H1 (cell line): ENCODE results near the gene KDF1. TPM values are rescaled to one million over a fixed set of nuclear protein-coding genes. Genes with fewer than 3 reads are reported as not detected.

Experiments used
- EGR1 ChIP-seq: IDR thresholded peaks from 2 replicates; pipeline ENCODE4 v1.6.1; 2011; ENCODE audit warnings: low read depth, low read length, borderline replicate concordance
- HDAC2 ChIP-seq, 2 experiments: fragments of 300-600 bp in 1 of 2; sonication (generic) in 1 of 2; IDR thresholded peaks; 2 replicates each; pipeline ENCODE4 v1.6.1; 2011 to 2012; ENCODE audit warnings: low read depth in 2 of 2, low read length in 2 of 2, mild to moderate bottlenecking in 2 of 2, moderate library complexity in 2 of 2, borderline replicate concordance in 1 of 2, inconsistent platforms in 1 of 2
- polyA plus RNA-seq, 7 experiments: library from polyadenylated mRNA; depleted of rRNA in 3 of 7; stranded (reverse) in 5 of 7; unstranded in 2 of 7; fragments of >200 nt in 5 of 7; fragments of 200-250 nt in 2 of 7; gene quantifications; 1 replicate in 5 of 7; 2 replicates in 1 of 7; 4 replicates in 1 of 7; pipeline versions ENCODE4 v1.2.1 to v1.2.3, GENCODE V29; 2011 to 2013; ENCODE audit warnings: missing spikeins in 2 of 7, mixed read lengths in 2 of 7
- total RNA-seq: library from RNA; stranded (reverse); fragmentation: NEBNext Ultra II Directional; extraction: Animal tissue kit (Norgen Biotek cat#: 25700); gene quantifications from 2 replicates; pipeline ENCODE4 v1.2.1, GENCODE V29; 2021
- TF ChIP-seq, protein P1 (sequence below): fragments of 300-600 bp; sonication (generic); IDR thresholded peaks from 2 replicates; pipeline ENCODE4 v1.7.1; 2012; ENCODE audit warnings: low read length, moderate library complexity, mild to moderate bottlenecking, inconsistent platforms; ENCODE audit not compliant: insufficient replicate concordance
- TF ChIP-seq, protein P2 (sequence below), 3 experiments: IDR thresholded peaks; 1 replicate in 2 of 3; 2 replicates in 1 of 3; pipeline versions ENCODE4 v1.5.1 to v1.6.1; 2011; ENCODE audit warnings: low read length in 3 of 3, mild to moderate bottlenecking in 3 of 3, inconsistent platforms in 2 of 3, low read depth in 1 of 3, moderate library complexity in 1 of 3; ENCODE audit not compliant: insufficient read depth in 1 of 3; ENCODE audit errors: control extremely low read depth in 1 of 3

Gene KDF1
- total and polyA plus RNA-seq, 2 of the 8 experiments (the other 6 are each of a cell fraction or from before 2014, with no cell fraction given) = 16.9 to 37.5 TPM

DNA sequence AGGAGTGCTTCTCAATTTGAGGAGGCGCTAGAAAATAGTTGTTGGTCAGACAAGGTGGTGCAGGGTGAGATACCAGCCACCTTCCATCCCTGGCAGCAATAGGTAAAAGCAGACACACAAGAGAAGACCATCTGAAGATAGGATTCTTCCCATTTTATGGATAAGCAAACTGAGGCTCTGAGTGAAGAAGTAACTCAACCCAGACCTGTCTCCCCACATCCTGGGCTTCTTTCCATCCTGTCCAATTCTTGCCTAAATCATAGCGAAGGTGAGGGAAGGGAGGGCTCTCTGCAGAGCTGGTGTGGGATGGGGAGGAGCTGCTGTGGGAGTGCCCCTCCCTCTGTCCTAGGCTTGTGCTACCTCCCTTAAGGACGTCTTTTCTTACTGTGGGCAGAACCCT, 11.3 kb upstream of the KDF1 start (continued):
- TF ChIP-seq, protein P1, sequence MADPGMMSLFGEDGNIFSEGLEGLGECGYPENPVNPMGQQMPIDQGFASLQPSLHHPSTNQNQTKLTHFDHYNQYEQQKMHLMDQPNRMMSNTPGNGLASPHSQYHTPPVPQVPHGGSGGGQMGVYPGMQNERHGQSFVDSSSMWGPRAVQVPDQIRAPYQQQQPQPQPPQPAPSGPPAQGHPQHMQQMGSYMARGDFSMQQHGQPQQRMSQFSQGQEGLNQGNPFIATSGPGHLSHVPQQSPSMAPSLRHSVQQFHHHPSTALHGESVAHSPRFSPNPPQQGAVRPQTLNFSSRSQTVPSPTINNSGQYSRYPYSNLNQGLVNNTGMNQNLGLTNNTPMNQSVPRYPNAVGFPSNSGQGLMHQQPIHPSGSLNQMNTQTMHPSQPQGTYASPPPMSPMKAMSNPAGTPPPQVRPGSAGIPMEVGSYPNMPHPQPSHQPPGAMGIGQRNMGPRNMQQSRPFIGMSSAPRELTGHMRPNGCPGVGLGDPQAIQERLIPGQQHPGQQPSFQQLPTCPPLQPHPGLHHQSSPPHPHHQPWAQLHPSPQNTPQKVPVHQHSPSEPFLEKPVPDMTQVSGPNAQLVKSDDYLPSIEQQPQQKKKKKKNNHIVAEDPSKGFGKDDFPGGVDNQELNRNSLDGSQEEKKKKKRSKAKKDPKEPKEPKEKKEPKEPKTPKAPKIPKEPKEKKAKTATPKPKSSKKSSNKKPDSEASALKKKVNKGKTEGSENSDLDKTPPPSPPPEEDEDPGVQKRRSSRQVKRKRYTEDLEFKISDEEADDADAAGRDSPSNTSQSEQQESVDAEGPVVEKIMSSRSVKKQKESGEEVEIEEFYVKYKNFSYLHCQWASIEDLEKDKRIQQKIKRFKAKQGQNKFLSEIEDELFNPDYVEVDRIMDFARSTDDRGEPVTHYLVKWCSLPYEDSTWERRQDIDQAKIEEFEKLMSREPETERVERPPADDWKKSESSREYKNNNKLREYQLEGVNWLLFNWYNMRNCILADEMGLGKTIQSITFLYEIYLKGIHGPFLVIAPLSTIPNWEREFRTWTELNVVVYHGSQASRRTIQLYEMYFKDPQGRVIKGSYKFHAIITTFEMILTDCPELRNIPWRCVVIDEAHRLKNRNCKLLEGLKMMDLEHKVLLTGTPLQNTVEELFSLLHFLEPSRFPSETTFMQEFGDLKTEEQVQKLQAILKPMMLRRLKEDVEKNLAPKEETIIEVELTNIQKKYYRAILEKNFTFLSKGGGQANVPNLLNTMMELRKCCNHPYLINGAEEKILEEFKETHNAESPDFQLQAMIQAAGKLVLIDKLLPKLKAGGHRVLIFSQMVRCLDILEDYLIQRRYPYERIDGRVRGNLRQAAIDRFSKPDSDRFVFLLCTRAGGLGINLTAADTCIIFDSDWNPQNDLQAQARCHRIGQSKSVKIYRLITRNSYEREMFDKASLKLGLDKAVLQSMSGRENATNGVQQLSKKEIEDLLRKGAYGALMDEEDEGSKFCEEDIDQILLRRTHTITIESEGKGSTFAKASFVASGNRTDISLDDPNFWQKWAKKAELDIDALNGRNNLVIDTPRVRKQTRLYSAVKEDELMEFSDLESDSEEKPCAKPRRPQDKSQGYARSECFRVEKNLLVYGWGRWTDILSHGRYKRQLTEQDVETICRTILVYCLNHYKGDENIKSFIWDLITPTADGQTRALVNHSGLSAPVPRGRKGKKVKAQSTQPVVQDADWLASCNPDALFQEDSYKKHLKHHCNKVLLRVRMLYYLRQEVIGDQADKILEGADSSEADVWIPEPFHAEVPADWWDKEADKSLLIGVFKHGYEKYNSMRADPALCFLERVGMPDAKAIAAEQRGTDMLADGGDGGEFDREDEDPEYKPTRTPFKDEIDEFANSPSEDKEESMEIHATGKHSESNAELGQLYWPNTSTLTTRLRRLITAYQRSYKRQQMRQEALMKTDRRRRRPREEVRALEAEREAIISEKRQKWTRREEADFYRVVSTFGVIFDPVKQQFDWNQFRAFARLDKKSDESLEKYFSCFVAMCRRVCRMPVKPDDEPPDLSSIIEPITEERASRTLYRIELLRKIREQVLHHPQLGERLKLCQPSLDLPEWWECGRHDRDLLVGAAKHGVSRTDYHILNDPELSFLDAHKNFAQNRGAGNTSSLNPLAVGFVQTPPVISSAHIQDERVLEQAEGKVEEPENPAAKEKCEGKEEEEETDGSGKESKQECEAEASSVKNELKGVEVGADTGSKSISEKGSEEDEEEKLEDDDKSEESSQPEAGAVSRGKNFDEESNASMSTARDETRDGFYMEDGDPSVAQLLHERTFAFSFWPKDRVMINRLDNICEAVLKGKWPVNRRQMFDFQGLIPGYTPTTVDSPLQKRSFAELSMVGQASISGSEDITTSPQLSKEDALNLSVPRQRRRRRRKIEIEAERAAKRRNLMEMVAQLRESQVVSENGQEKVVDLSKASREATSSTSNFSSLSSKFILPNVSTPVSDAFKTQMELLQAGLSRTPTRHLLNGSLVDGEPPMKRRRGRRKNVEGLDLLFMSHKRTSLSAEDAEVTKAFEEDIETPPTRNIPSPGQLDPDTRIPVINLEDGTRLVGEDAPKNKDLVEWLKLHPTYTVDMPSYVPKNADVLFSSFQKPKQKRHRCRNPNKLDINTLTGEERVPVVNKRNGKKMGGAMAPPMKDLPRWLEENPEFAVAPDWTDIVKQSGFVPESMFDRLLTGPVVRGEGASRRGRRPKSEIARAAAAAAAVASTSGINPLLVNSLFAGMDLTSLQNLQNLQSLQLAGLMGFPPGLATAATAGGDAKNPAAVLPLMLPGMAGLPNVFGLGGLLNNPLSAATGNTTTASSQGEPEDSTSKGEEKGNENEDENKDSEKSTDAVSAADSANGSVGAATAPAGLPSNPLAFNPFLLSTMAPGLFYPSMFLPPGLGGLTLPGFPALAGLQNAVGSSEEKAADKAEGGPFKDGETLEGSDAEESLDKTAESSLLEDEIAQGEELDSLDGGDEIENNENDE = no peak
- 0 out of 4 replicates have a peak, but pooled peaks of 1 of the 2 experiments have one; percentile 69 for TF ChIP-seq HDAC2 (IDR thresholded peaks at IDR 0.05; ENCODE audit: borderline replicate concordance in 1 of 2, low read depth in 2 of 2, low read length in 2 of 2)
- TF ChIP-seq, protein P2, sequence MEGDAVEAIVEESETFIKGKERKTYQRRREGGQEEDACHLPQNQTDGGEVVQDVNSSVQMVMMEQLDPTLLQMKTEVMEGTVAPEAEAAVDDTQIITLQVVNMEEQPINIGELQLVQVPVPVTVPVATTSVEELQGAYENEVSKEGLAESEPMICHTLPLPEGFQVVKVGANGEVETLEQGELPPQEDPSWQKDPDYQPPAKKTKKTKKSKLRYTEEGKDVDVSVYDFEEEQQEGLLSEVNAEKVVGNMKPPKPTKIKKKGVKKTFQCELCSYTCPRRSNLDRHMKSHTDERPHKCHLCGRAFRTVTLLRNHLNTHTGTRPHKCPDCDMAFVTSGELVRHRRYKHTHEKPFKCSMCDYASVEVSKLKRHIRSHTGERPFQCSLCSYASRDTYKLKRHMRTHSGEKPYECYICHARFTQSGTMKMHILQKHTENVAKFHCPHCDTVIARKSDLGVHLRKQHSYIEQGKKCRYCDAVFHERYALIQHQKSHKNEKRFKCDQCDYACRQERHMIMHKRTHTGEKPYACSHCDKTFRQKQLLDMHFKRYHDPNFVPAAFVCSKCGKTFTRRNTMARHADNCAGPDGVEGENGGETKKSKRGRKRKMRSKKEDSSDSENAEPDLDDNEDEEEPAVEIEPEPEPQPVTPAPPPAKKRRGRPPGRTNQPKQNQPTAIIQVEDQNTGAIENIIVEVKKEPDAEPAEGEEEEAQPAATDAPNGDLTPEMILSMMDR (IDR thresholded peaks at IDR 0.05; ENCODE audit: control extremely low read depth in 1 of 3, insufficient read depth in 1 of 3, low read depth in 1 of 3, low read length in 3 of 3) = no peak
- TF ChIP-seq EGR1 = no peak
